Measurements from ENCODE around the gene KLHL5.

KLHL5 gene

GRCh38 chr4:39157520-39157919 is 95.5 kb downstream of the KLHL5 start:
- H3K4me3 ChIP-seq (ENCODE audit: low read depth, low read length) = no peak overlapping the region
- DNase-seq = no peak
- no peaks in the 10 kb centered on the region for H3K36me3 ChIP-seq
- no peaks in the 10 kb centered on the region for H3K4me1 ChIP-seq
- TF ChIP-seq, protein P1, sequence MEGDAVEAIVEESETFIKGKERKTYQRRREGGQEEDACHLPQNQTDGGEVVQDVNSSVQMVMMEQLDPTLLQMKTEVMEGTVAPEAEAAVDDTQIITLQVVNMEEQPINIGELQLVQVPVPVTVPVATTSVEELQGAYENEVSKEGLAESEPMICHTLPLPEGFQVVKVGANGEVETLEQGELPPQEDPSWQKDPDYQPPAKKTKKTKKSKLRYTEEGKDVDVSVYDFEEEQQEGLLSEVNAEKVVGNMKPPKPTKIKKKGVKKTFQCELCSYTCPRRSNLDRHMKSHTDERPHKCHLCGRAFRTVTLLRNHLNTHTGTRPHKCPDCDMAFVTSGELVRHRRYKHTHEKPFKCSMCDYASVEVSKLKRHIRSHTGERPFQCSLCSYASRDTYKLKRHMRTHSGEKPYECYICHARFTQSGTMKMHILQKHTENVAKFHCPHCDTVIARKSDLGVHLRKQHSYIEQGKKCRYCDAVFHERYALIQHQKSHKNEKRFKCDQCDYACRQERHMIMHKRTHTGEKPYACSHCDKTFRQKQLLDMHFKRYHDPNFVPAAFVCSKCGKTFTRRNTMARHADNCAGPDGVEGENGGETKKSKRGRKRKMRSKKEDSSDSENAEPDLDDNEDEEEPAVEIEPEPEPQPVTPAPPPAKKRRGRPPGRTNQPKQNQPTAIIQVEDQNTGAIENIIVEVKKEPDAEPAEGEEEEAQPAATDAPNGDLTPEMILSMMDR (IDR thresholded peaks at IDR 0.05; ENCODE audit: low read depth, low read length) = no peak
- H3K9me3 ChIP-seq = no peaks in the 10 kb centered on the region
- no peaks in the 10 kb centered on the region for H3K27me3 ChIP-seq

- Histone ChIP-seq H3K36me3 (no peaks in the 10 kb centered on the region), H3K27me3 (no peaks in the 10 kb centered on the region), H3K9me3 (no peaks in the 10 kb centered on the region; the same call in 1 of the 2 replicates), H3K4me3 (ENCODE audit: low read depth, low read length) (no peak overlapping the region), H3K4me1 (no peaks in the 10 kb centered on the region)
- TF ChIP-seq, protein P1 (IDR thresholded peaks at IDR 0.05; ENCODE audit: low read depth, low read length) = no peak
- DNase-seq = no peak
These were observed 104.1 kb downstream of the KLHL5 start for GRCh38 chr4:39166177-39166576.

DNA sequence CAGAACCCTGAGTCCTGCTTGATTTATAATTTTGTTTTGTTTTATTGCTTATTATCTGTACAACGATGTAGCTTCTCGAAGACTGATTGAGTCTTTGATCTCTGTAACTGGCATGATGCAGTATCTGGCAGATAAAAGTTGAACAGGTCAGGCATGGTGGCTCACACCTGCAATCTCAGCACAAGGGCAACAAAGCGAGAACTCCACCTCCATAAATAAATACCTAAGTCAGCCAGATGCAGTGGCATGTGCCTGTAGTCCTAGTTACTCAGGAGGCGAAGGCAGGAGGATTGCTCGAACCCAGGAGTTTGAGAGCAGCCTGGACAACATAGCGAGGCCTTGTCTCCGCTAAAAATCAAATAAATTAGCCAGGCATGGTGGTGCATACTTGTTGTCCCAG is 104.6 kb downstream of the KLHL5 start:
- Histone ChIP-seq H3K36me3 (no peaks in the 10 kb centered on the region), H3K9me3 (no peaks in the 10 kb centered on the region; the same call in 1 of the 2 replicates), H3K27me3 (no peaks in the 10 kb centered on the region), H3K4me1 (no peaks in the 10 kb centered on the region), H3K4me3 (ENCODE audit: low read depth, low read length) (no peak overlapping the region)
- no peak for DNase-seq
- TF ChIP-seq, protein P1 (IDR thresholded peaks at IDR 0.05; ENCODE audit: low read depth, low read length) = no peak

DNA sequence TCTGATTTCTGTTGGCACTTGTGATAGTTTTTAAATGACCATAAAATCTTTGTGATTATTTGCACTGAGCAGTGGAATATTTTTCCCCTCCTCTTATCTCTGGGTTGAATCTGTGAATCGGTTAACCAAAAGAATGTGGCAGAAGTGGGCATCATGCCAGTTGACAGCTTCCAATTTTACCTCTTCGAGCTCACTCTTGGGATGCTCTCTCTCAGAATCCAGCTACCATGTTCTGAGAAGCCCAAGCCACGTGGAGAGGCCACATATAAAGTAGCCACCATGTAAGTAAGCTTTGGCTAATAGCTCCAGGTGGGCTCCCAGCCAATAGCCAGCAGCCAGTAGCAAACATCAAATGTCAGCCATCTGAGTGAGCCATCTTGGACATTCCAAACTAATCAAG is 107.4 kb downstream of the KLHL5 start:
- DNase-seq = no peak
- no peak overlapping the region for H3K4me3 ChIP-seq (ENCODE audit: low read depth, low read length)
- no peaks in the 10 kb centered on the region for H3K36me3 ChIP-seq
- TF ChIP-seq, protein P1 (IDR thresholded peaks at IDR 0.05; ENCODE audit: low read depth, low read length) = no peak
- no peaks in the 10 kb centered on the region; the same call in 1 of the 2 replicates for H3K9me3 ChIP-seq
- H3K27me3 ChIP-seq = no peaks in the 10 kb centered on the region
- H3K4me1 ChIP-seq = no peaks in the 10 kb centered on the region

- no peak for DNase-seq
- H3K9me3 ChIP-seq = no peaks in the 10 kb centered on the region; the same call in 1 of the 2 replicates
- H3K27me3 ChIP-seq = no peaks in the 10 kb centered on the region
- H3K4me3 ChIP-seq (ENCODE audit: low read depth, low read length) = no peak overlapping the region
- TF ChIP-seq, protein P1 (IDR thresholded peaks at IDR 0.05; ENCODE audit: low read depth, low read length) = no peak
- no peaks in the 10 kb centered on the region for H3K4me1 ChIP-seq
- H3K36me3 ChIP-seq = no peaks in the 10 kb centered on the region
These were observed 108.3 kb downstream of the KLHL5 start for GRCh38 chr4:39170301-39170700.
